Measurements from ENCODE around the gene IGSF3. TPM values are rescaled to one million over a fixed set of nuclear protein-coding genes. Genes with fewer than 3 reads are reported as not detected.

Gene IGSF3
- total RNA-seq, 4 donors from 2014 or later, result 2.5 to 14.3 (median 8.5) TPM

DNA sequence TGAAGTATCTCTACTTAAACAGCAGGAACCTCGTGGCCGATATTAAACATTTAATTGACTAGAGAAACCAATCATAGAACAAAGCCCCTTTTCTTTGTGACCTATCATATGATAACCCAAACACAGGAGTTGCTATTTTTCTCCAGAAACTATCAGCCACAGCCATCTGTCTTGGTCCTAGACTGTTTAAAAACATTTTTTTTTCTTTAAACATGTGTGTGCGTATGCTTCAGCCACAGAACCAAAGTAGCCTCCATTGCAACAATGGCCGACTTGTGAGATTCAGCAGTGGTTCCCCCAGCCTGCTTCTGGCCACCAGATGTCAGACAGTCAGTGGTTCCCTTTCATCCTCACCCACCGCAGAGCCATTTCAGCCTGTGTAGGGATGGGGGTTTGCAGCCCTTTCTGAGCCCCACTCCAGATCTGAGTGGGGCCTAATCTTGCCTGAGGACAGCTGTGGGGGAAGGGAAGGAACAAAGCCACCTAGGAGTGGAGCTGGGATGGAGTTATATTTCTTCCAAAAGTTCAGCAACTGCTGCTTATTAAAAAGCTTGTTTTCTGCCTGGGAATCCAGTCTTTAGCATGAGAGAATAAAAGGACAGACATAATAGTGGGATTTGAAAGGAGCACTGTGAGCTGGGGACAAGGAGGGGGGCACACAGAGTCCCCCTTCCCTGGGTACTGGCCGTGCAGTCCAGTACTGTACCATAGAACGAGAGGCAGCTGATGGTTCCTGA lies 11.7 kb upstream of the IGSF3 start:
- Histone ChIP-seq H3K4me3 (no peak overlapping the region), H3K9me3 (no peaks in the 10 kb centered on the region), H3K4me1 (no peaks in the 10 kb centered on the region), H3K27me3 (peaks cover 0 to 4% (median 0%) of the 10 kb centered on the region in 4 donors), H3K27ac (replicated peaks in 1 of 4) (no peak overlapping the region), H3K36me3 (no peaks in the 10 kb centered on the region)
- DNase-seq (ENCODE audit: extremely low spot score), result no peak
- TF ChIP-seq POLR2A (IDR thresholded peaks at IDR 0.05; ENCODE audit: low read depth), result no peak
- TF ChIP-seq POLR2AphosphoS5 (IDR thresholded peaks at IDR 0.05), result no peak
- TF ChIP-seq EP300 (IDR thresholded peaks at IDR 0.05), result no peak
- no peak for TF ChIP-seq CTCF (IDR thresholded peaks at IDR 0.05)
- intact Hi-C loops (cut with DNase I), result no loop called here
- 73% methylated on average over 7 of the region's 7 CpGs for WGBS

DNA sequence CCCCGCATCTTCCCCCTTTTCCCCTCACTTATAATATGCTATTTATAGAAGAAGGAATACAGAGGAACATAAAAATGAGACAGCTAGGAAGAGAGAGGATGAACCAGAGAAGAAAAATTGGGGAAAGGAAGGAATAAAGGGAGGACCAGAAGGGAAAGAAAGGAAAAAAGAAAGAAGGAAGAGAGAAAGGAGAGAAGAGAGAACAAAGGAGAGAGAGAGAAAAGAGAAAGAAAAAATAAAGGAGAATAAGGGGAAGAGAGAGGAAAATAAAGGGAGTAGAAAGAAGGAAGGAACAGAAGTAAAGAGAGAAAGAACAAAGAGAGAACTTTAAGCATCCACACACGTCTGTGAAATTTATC lies 11.2 kb upstream of the IGSF3 start:
- DNase-seq (ENCODE audit: extremely low spot score), result no peak
- peaks cover 0 to 4% (median 0%) of the 10 kb centered on the region in 4 donors for H3K27me3 ChIP-seq
- TF ChIP-seq CTCF (IDR thresholded peaks at IDR 0.05), result no peak
- TF ChIP-seq POLR2AphosphoS5 (IDR thresholded peaks at IDR 0.05), result no peak
- no peak for TF ChIP-seq POLR2A (IDR thresholded peaks at IDR 0.05; ENCODE audit: low read depth)
- TF ChIP-seq EP300 (IDR thresholded peaks at IDR 0.05), result no peak
- no peaks in the 10 kb centered on the region for H3K36me3 ChIP-seq
- intact Hi-C loops (cut with DNase I), result no loop called here
- WGBS, result 81% methylated on average over 2 of the region's 2 CpGs
- H3K27ac ChIP-seq (replicated peaks in 1 of 4), result no peak overlapping the region
- H3K4me3 ChIP-seq, result no peak overlapping the region
- no peaks in the 10 kb centered on the region for H3K9me3 ChIP-seq
- H3K4me1 ChIP-seq, result no peaks in the 10 kb centered on the region

- Histone ChIP-seq H3K9me3 (no peaks in the 10 kb centered on the region), H3K27ac (replicated peaks in 1 of 4) (no peak overlapping the region), H3K27me3 (peaks cover 0 to 4% (median 0%) of the 10 kb centered on the region in 4 donors), H3K4me1 (peaks cover 0 to 4% (median 0%) of the 10 kb centered on the region in 4 donors), H3K36me3 (no peaks in the 10 kb centered on the region), H3K4me3 (no peak overlapping the region)
- 81% methylated on average over 2 of the region's 2 CpGs for whole genome bisulfite sequencing
- intact Hi-C loops (cut with DNase I), result no loop called here
- TF ChIP-seq POLR2A (IDR thresholded peaks at IDR 0.05; ENCODE audit: low read depth) (no peak), CTCF (IDR thresholded peaks at IDR 0.05) (no peak), EP300 (IDR thresholded peaks at IDR 0.05) (no peak), POLR2AphosphoS5 (IDR thresholded peaks at IDR 0.05) (no peak)
- DNase-seq (ENCODE audit: extremely low spot score), result no peak
Observed at GRCh38 chr1:116677474-116678062, 10.0 kb upstream of the IGSF3 start.

DNA sequence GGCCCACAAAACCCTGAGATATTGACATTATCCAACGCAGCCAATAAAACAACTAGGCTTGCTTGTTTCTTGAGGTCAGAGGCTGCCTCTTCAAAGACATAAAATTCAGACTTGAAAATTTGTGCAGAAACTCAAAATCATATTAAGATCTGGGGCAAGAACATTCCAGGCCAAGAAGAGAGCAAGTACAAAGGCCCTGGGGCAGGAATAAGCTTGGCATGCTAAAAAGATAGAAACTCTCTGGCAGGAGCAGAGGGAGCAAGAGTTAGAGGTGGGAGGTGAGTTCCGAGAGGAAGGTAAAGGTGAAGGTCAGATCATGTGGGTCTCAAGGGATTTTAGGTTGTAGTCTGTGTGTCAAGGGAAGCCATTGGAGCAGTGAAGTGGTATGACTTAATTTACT lies 8.8 kb upstream of the IGSF3 start:
- Histone ChIP-seq H3K27me3 (peaks cover 0 to 4% (median 0%) of the 10 kb centered on the region in 4 donors), H3K9me3 (no peaks in the 10 kb centered on the region), H3K4me3 (no peak overlapping the region), H3K36me3 (no peaks in the 10 kb centered on the region), H3K4me1 (peaks cover 0 to 7% (median 0%) of the 10 kb centered on the region in 4 donors), H3K27ac (replicated peaks in 1 of 4) (no peak overlapping the region)
- 98% methylated on average over 2 of the region's 2 CpGs for WGBS
- intact Hi-C loops (cut with DNase I), result no loop called here
- TF ChIP-seq POLR2AphosphoS5 (IDR thresholded peaks at IDR 0.05) (no peak), EP300 (IDR thresholded peaks at IDR 0.05) (no peak), CTCF (IDR thresholded peaks at IDR 0.05) (no peak)
- no peak for DNase-seq (ENCODE audit: extremely low spot score)
